Stimulated activated CD4-positive, alpha-beta T cell treated with anti-CD3 and anti-CD28 coated beads, TNF-alpha, amount 100 ng/mL, for 48 hours (primary cell): Measurements from ENCODE around the gene WBP1L.
"Not testable (repeated sequence)": the region's sequence is repeated elsewhere in the genome, so short reads cannot be mapped to it uniquely, and the experiment has no call there.

Experiments
- DNase-seq, 3 donors: peaks; one replicate each; pipeline ENCODE4 v3.0.0-alpha.2; 2020; ENCODE audit warnings: low read depth in 3 of 3

The WBP1L gene

DNA sequence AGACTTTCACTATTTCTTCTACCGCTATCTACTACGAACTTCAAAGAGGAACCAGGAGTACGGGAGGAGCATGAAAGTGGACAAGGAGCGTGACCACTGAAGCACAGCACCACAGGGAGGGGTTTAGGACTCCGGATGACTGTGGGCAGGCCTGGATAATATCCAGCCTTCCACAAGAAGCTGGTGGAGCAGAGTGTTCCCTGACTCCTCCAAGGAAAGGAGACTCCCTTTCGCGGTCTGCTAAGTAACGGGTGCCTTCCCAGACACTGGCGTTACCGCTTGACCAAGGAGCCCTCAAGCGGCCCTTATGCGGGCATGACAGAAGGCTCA lies 15.2 kb downstream of the WBP1L start:
- DNase-seq: not testable (repeated sequence)

DNA sequence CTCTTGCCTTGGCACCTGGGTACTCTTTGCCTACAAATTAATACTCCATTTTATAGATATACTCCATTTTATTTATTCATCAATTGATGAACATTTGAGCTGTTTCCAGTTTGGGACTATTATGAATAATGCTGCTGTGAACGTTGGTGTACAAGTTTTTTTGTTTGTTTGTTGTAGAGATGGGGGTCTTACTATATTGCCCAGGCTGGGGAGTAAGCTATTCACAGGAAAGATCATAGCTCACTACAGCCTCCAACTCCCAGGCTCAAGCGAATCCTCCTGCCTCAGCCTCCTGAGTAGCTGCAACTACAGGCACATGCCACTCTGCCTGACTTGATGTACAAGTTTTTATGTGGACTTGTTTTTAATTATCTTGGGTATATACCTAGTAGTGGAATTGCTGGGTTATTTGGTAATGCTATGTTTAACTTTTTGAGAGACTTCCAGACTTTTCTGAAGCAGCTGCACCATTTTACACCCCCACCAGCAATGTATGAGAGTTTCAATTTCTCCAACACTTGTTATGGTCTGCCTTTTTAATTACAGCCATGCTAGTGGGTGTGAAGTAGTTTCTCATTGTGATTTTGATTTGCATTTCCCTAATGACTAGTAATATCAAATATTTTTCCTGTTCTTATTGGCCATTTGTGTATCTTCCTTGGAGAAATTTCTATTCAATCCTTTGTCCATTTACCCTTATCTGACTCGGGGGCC lies 15.9 kb downstream of the WBP1L start:
- no peak for DNase-seq

DNA sequence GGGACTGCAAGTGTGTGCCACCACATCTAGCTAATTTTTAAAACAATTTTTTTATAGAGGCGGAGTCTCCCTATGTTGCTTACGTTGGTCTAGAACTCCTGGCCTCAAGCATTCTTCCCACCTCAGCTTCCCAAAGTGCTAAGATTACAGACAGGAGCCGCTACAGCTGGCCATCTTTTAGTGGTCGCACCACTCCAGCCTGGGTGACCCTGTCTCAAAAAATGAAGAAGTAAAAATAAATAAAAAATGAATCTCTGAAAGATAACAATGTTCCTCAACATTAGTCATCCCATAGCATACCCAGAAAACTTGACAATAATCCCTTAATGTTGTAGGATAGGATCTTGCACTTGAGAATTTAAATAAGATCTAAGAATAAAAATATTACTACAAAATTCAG lies 18.2 kb downstream of the WBP1L start:
- DNase-seq: no peak

DNA sequence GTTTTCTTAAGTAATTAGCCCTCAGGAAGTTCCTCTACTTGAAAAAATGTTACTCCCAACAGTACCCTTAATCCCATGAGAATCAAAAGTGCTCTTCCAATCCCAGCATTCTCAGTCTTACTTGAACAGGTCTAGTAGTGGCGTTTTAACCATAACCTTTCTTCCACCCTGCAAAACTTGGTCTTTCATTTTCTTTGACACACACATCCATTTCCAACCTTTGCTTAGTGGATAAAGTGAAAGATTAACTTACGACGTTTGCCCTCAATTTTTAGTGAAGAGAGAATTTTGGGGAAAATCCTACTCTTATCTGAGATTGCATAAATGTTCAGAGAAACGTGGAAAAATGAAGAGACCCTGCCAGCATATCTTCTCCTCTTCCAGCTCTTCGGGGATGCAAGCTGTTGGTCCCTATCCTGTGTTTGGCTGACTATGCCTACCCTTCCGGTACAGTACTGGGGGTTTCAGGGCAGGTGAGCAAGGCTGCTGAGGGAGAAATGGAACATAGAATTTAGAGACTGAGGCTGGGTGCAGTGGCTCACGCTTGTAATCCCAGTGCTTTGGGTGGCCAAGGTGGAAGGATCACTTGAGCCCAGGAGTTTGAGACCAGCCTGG lies 18.8 kb downstream of the WBP1L start:
- DNase-seq: no peak

DNA sequence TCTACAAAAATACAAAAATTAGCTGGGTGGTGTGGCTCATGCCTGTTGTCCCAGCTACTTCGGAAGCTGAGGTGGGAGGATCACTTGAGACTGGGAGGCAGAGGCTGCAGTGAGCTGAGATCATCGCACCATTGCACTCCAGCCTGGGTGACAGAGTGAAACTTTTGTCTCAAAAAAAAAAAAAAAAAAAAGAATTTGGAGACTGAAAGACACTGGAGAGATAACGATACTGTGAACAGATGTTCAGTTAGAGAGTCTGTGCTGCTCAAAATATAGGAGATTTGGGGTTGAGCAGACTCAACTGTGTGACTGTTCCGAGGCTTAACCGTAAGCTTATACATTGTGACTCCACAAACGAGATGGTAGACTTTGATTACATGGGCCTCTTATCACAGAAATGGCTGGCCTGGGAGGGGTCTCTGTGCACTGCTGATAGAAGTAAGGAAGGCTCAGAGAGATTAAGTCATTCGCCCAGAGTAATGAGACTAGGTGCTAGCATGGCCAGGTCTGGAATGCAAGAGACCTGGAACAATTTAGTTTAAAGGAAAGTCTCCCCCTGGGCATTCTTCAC lies 19.4 kb downstream of the WBP1L start:
- DNase-seq: no peak

DNA sequence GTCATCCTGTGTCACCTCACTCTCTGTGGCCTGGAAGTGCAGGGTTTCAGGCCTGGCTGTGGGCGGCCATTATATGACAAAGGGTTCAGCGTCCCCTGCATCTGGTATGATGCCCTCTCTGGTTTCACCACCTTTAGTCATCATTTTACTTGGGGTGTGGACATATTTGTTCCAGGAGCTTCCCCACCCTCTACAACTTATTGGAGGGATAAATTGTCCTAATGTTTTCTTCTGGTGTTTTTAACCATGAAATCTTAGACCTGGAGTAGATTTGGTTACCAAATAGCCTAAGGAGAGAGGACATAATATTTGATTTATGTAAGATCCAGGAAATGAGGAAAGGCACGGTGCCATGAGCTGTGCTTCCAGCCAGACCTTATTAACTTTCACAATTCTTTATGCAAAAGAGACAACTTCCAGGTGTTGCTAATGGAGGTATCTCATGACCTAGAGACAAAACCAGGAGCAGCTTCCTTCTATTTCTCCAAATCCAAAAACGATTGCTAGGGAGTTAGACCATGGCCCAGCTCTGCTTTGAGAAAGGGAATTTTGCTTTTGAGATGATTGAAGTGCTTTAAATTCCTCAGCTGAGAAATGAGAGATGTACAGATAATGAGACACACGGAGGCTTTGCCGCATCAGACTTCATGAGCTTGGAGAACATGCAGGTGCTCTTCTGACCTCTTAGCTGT lies 20.9 kb downstream of the WBP1L start:
- DNase-seq: no peak

DNA sequence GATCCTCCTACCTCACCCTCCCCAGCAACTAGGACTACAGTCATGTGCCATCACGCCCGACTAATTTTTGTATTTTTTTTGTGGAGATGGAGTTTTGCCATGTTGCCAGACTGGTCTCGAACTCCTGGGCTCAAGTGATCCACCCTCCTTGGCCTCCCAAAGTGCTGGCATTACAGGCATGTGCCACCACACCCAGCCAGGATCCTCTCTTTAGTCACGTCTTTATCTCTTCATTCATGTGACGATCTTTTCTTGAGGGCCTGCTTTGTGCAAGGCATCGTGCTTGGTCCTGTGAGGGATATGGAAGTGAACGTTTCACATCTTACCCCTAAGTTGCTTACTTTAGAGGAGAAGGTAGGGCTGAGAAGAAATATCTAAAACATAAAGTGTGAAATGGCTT lies 21.6 kb downstream of the WBP1L start:
- no peak for DNase-seq

DNA sequence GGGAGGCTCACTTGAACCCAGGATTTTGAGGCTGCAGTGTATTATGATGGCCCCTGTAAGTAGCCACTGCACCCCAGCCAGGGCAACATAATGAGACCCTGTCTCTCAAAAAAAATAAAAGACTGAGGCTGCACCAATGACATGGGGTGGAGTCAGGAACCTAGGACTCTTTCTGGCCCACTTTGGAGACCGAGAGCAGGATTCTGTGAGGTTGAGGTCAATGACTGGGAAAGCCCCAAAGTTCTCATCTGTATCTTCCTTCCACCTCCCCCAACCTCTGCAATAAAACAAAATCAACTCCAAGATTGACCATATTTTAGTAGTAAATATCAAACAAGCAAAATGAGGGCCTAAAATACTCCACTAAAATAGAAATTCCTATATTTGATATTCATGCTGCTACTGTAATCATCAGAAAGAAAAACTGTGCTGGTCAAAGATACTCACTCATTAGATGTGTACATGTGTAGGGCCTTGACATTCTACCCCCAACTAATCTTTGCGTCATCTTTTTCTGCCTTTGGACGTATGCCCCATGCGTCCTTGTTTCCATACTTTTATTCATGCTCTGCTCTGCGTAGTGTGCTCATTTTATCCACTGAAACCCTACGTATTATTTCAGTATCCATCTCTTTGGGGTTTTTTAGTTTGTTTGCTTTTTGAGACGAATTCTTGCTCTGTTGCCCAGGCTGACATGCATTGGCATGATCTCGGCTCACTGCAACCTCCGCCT lies 23.8 kb downstream of the WBP1L start:
- no peak for DNase-seq

DNA sequence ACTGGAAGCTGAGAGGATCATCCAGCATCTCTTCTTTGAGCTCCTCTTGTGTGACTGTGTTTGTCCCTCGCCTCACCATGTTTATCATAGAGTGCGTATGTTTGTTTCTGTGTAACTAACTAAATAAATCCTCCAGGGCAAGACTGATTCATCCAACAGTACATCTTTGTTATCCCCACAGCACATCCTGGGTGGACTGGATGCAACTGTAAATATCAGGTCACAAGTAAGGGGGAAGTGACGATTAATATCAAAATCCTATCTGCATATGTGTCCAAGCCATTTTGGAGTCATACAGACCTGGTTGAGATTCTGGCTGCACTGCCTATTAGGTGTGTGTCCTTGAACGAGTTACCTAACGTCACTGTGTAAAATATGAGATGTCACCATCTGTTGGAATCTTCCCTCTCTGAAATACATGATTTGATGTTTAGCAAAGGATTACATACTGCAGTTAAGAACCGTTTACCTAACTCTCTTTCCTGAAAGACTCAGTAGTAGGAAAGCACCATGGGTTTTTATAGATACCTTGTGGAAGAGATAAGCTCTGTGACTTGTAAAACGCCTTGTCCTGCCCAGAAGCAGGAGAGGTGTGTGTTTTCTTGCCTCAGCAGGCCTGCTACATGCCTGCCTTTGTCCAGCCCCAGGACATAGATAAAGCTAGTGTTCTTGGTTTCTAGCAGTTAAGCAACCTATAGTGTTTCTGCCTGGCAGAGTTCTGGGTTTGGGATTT lies 25.8 kb downstream of the WBP1L start:
- no peak for DNase-seq

DNA sequence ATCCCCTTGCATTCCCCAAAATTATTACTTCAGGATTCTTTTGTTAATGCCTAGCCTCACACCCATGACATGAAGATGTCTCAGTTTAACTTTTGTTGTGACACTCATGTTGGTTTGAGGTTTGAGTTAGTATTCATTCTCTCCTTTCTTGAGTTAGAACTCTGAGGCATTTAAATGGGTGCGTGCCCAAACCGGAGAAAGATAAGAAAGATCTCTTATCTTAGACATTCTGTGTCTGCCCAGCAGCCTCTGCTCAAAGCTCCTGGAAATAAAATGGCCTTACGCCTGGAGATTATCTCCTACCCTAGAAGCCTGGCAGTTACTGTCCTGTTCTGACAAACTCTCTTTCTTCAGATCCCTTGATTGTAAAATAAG lies 26.3 kb downstream of the WBP1L start:
- DNase-seq: no peak

DNA sequence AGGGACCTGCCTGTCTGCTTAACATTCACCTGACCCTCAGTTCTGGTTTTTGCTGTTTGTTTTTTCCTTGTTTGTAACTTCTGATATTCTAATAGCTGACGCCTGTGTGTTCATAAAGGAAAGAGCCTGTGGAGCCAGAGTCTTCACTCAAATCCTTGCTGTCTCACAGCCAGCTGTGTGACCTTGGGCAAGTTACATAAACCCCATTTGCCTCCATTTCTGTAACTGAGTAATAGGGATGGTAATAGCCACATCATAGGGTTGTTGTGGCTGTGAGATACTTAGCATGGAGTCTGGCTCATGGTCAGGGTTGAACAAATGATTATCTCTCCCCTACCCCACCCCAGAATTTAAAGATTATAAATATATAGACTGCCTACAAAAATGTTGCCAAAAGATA lies 27.0 kb downstream of the WBP1L start:
- DNase-seq: no peak

DNA sequence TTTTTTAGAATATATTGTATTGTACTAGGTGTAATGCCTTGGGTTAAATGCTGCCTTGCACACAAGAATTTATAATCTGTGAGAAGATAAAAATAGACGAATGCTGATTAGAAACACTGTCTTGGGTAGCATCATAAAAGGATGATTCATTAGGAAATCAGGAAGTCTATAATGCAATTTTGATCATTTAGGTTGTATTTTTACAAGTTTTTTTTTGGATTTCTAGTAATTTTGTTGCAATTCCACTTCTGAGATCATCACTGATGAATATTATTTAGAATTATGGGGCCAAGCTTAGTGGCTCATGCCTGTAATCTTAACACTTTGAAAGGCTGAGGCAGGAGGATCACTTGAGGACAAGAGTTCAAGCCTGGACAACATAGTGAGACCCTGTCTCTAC lies 29.6 kb downstream of the WBP1L start:
- DNase-seq: no peak

DNA sequence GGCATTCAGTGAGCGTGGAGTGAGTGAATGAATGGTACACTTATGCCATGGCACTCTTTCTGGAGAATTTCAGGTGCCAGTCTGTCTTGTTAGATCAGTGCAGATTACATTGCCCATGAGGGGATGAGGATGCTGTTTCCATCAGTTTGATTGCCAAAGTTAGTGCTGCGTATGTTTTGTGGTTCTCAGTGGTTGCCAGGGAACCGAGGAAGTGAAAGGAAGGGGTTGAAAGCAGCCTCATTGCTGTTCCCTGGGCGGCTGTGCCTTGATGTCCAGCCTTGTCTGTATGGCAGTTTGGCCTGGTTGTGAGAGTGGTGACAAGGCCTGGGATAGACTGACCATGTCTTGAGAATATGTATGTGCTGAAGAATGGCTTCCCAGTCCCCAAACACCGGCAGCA lies 30.2 kb downstream of the WBP1L start:
- no peak for DNase-seq

DNA sequence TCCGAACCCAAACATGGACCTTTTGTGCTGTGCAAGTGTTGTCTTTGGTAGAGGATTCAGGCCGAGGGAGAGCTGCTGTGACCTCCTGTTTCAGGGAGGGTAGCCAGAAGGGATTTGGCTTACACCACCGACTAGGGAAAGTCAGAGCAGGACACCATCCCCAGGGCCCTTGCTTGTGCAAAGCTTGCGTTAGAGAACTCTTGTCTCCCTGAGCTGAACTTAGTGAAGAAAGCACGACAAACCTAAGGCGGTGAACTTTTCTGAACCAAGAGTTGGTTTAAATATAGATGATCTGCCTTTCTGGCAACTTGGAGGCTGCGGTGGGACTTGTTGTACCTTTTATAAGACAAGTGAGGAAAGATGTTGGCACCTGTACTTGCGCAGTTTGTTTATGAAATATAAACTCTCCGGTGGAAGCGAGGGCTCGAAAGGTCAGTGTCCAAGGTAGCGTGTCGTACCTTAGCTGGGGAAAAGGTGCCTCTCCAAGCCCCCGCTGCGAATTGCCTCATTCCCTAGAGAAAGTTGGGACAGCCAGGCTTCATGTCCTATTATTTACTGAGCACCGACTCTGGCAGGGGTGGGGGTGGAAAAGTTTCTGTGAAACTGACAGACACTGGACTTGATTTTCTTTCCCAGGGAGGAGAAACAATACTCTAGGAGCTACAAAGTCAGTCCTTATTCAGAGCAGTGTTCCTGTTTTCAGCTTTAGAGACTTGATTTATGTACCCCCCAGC lies 31.6 kb downstream of the WBP1L start:
- no peak for DNase-seq

DNA sequence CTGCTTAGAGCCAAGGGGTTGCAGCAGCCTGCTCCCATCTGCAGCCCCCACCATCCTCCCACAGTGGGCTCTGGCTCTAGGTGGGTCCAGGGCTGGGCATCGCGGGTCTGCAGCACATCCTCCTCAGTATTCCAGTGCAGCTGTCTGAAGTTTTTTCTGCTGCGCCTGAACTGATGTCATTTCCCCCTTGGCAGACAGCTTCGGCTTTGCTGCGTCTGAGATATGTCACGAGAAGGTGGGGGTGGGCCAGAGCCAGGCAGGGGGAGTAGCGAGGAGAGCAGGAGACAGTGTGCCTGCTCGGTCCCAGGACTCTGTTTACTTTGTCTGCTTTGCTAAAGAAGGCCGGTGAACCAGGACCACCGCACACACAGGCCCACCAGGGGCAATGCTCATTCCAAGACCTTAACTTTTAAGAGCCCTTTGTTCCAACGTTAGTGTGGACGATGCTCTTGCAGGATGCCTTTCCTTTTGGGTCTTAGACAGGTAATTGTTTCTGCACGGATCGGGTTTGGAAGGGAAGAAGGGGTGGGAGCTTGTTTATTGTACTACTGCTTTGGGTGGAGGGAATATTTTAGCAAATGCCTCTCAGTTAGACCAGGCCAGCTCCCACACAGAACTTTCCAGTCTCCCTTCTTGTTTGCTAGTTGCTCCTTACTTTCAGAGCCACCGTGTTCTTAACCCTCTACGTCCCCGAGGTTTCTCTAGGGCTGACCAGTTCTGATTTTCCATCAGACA lies 32.4 kb downstream of the WBP1L start:
- DNase-seq: no peak

DNA sequence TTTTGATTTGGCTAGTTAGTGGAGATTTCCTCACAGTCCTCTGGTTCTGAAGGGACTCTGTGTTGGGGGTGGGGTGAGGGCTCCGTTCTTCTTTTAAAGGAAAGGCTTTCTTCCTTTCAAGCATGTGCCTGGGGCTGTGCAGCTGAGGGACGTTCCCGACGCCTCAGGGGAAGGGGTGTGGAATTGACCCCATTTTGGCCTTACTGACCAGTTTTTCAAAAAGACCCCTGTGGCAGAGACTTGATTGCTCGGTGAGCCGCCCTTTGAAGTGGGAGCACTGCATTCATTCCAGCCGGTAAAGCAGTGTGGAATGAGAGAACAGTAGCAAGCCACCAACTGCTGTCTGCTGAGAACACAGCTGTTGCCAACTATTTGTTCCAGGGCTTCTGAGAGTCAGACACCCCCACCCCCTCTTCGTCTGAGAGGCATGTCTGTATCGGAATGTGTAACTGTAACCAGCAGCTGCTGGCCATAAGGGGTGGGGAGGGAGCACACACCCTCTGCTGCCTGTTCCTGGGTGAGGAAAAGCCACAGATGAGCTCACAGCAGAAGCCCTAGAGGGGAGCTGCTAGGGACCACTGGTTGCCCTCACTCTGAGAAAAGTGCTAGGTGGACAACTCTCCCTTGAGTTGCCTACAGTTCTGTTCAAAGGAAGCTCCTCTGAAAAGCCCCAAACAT lies 33.2 kb downstream of the WBP1L start:
- DNase-seq: no peak

DNA sequence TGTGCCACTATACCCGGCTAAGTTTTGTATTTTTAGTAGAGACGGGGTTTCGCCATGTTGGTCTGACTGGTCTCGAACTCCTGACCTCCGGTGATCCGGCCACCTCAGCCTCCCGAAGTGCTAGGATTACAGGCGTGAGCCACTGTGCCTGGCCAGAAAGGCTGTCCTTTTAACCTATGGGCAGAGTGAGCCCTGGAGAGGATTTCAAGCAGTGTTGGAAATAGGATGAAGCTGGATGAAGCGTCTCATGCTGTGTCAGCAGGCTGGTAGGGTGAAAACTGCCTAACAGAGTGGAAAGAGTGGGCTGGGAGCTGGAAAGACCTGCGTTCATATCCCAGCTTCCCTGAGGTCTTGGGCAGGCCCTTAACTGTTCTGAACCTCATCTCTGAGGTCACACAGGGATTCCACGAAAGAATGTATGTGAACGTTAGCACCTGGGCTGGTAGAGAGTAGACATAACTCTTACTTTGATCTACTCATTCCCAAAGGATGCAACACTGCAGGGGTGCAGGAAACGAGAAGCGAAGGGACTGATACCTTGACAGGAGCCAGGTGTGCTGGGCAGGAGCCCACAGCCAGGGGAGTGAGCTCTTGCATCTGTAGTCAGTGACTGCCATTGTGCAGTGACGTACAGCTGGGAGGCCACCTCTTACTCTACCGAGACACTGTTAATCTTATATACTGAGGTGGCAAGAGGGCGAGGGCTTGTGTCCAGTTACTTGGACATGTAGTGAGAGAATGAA lies 34.1 kb downstream of the WBP1L start:
- DNase-seq: no peak

DNA sequence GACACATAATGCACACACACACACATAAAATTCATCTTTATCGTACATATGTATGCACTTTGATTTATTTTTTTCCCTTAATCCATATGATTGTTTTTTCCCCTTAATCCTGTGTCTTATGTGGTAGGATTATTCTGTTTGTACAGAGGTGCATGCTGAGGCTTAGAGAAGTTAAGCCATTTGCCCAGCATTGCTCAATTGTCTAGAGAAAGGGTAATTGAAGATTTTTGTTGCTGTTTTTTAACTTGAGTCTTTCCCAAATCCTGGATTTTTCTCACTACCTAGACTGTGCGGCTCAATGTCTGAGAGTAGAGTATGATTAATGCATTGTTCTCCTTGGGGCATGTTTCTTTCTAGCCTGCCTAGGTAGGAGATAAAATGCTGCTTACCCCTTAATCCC lies 35.0 kb downstream of the WBP1L start:
- no peak for DNase-seq
